A549 (cell line): ENCODE measurements around the gene MDH2.
"Not testable (repeated sequence)": the region's sequence is repeated elsewhere in the genome, so short reads cannot be mapped to it uniquely, and the experiment has no call there.

Source experiments
- CEBPB ChIP-seq, 2 experiments: fragments of >200 bp in 1 of 2; sonication (Bioruptor Twin) in 1 of 2; formaldehyde crosslinking in 1 of 2; IDR thresholded peaks; 2 replicates each; pipeline ENCODE4 v1.6.1; 2012 to 2016
- EHMT2 ChIP-seq: fragments of 200-600 bp; sonication (generic); IDR thresholded peaks from 2 replicates; pipeline ENCODE4 v1.6.1; 2016; ENCODE audit warnings: antibody characterized with exemption, low read depth, mild to moderate bottlenecking, moderate library complexity
- KDM1A ChIP-seq: fragments of 200-600 bp; sonication (generic); IDR thresholded peaks from 2 replicates; pipeline ENCODE4 v1.6.1; 2016; ENCODE audit warnings: low read depth, mild to moderate bottlenecking
- POLR2A ChIP-seq: IDR thresholded peaks from 2 replicates; pipeline ENCODE4 v1.6.1; 2012; ENCODE audit warnings: mild to moderate bottlenecking, low read length
- RNF2 ChIP-seq: fragments of 200-600 bp; sonication (generic); IDR thresholded peaks from 2 replicates; pipeline ENCODE4 v1.6.1; 2016; ENCODE audit warnings: low read depth, mild to moderate bottlenecking, antibody characterized with exemption, moderate library complexity, borderline replicate concordance
- TF ChIP-seq, protein P1 (sequence below): fragments of >200 bp; sonication (Bioruptor Twin); formaldehyde crosslinking; IDR thresholded peaks from 3 replicates; pipeline ENCODE4 v1.5.1; 2016

DNA sequence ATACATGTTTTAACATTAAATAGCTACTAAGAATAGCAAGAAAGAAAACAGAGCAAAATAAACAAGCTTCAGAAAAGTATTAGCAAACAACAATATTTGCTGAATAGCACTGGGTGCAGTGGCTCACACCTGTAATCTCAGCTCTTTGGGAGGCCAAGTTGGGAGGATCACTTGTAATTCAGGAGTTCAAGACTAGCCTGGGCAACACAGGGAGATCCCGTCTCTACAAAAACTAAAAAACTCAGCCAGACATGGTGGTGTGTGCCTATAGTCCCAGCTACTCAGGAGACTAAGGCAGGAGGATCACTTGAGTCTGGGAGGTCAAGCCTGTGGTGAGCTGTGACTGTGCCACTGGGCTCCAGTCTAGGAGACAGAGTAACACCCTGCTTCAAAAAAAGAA is 66.8 kb downstream of the MDH2 start:
- not testable (repeated sequence) for TF ChIP-seq RNF2; CEBPB (IDR thresholded peaks at IDR 0.05); POLR2A; KDM1A; EHMT2
- TF ChIP-seq, protein P1, sequence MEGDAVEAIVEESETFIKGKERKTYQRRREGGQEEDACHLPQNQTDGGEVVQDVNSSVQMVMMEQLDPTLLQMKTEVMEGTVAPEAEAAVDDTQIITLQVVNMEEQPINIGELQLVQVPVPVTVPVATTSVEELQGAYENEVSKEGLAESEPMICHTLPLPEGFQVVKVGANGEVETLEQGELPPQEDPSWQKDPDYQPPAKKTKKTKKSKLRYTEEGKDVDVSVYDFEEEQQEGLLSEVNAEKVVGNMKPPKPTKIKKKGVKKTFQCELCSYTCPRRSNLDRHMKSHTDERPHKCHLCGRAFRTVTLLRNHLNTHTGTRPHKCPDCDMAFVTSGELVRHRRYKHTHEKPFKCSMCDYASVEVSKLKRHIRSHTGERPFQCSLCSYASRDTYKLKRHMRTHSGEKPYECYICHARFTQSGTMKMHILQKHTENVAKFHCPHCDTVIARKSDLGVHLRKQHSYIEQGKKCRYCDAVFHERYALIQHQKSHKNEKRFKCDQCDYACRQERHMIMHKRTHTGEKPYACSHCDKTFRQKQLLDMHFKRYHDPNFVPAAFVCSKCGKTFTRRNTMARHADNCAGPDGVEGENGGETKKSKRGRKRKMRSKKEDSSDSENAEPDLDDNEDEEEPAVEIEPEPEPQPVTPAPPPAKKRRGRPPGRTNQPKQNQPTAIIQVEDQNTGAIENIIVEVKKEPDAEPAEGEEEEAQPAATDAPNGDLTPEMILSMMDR, result not testable (repeated sequence)
